ENCODE data around the gene C6. TPM values are rescaled to one million over a fixed set of nuclear protein-coding genes. Genes with fewer than 3 reads are reported as not detected.

Gene C6
- total RNA-seq: 0.26 TPM in 1 of 2 replicates, not detected in the other

DNA sequence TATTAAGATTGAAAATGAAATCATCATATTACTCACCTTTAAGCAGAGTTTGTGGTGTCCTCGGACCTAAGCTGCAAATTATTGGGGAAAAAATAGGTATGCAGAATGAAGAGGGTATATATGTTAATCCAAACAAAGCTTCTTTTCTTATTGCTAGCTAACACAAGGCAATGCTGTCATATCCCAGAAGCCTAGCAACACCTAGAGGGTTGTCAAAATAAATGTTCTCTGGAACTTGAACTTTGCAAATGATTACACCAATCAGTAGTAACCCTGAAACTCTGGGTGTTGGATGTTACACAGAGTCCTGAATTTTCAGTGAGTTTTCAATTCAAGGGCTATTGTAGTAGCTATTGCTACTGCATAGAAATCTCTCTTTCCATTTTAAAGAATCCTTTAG is at the start of gene C6:
TSS of gene C6 (minus strand) at position 193 of the 400 bp plus-strand sequence. CDS start 10,302 bp downstream, outside the sequence.

Other genes starting within 250 kb of the C6 start
- not detected in 2 replicates for gene MROH2B, start 142.2 kb downstream of the C6 start, total RNA-seq

All from smooth muscle cell of the pulmonary artery (primary cell).